HepG2 (cell line): ENCODE results near the gene STK24. TPM values are rescaled to one million over a fixed set of nuclear protein-coding genes. Genes with fewer than 3 reads are reported as not detected.
A peak's percentile ranks its signal among the peaks of the same experiment; 100 is the strongest.

ENCODE experiments used
- ATAC-seq: fragments of 200-7000 bp; cut with Tn5 transposase; 3 replicates; pipeline ENCODE4 v1.9.1; 2020; ENCODE audit warnings: mild to moderate bottlenecking, moderate library complexity
- BruUV-seq: library from RNA; stranded (reverse); fragments of 400-500 nt; replicated peaks from 2 replicates; lab custom pipeline; 2021; lab: Mats Ljungman, UMichigan
- CTCF ChIA-PET: fragments of 300-600 bp; formaldehyde crosslinking; extraction: SDS; loops from one replicate; lab custom pipeline; 2021; ENCODE audit warnings: low total read pairs, inconsistent platforms, low intra/inter-chr PET ratio; lab: Yijun Ruan, JAX
- POLR2A ChIA-PET: fragments of 350-600 bp; sonication (Branson Sonifier 250); formaldehyde crosslinking; loops from one replicate; lab custom pipeline; 2020; ENCODE audit warnings: antibody characterized with exemption, inconsistent platforms; lab: Yijun Ruan, JAX
- DNase-seq: peaks from one replicate; pipeline ENCODE4 v3.0.0-alpha.2; 2015; ENCODE audit warnings: low spot score
- FAIRE-seq: peaks from 3 replicates; lab custom pipeline; 2011; peaks lifted over from hg19 to GRCh38; lab: Jason Lieb, UNC
- H2AFZ ChIP-seq: one replicate; pipeline ENCODE4 v1.6.1; 2011; ENCODE audit warnings: low read length, inconsistent platforms
- H3K27ac ChIP-seq: fragments of 300-600 bp; 3 replicates; pipeline ENCODE4 v1.8.0; 2011; ENCODE audit warnings: mixed run types, mild to moderate bottlenecking, mixed read lengths, low read length, inconsistent platforms; ENCODE audit not compliant: insufficient read depth; ENCODE audit errors: extremely low read length
- H3K27me3 ChIP-seq, 2 experiments: fragments of 200-600 bp in 1 of 2; 2 replicates in 1 of 2; 3 replicates in 1 of 2; pipeline versions ENCODE4 v1.6.0 to v1.8.0; 2011; ENCODE audit warnings: low read length in 2 of 2, mild to moderate bottlenecking in 2 of 2, moderate library complexity in 2 of 2, inconsistent platforms in 1 of 2; ENCODE audit not compliant: insufficient read depth in 2 of 2, control insufficient read depth in 1 of 2
- H3K36me3 ChIP-seq, 2 experiments: fragments of 200-600 bp in 1 of 2; replicated peaks in 1 of 2; 2 replicates in 1 of 2; 3 replicates in 1 of 2; pipeline versions ENCODE4 v1.5.1 to v1.8.0; 2011; ENCODE audit warnings: low read length in 2 of 2, inconsistent platforms in 1 of 2; ENCODE audit not compliant: insufficient read depth in 2 of 2, control insufficient read depth in 1 of 2
- H3K4me1 ChIP-seq: 2 replicates; pipeline ENCODE4 v1.5.1; 2012; ENCODE audit warnings: low read length, inconsistent platforms; ENCODE audit not compliant: insufficient read depth
- H3K4me2 ChIP-seq: 2 replicates; pipeline ENCODE4 v1.6.0; 2011; ENCODE audit warnings: low read depth, low read length, inconsistent platforms
- H3K4me3 ChIP-seq, 3 experiments: fragments of 200-600 bp in 1 of 3; sonication (generic), shearing (Covaris generic) in 1 of 3; replicated peaks in 1 of 3; 2 replicates each; pipeline ENCODE4 v1.5.1; 2011 to 2016; ENCODE audit warnings: low read length in 3 of 3, inconsistent platforms in 2 of 3, low read depth in 2 of 3, mild to moderate bottlenecking in 2 of 3, control low read depth in 1 of 3, mixed read lengths in 1 of 3; ENCODE audit not compliant: insufficient read depth in 1 of 3
- H3K79me2 ChIP-seq: one replicate; pipeline ENCODE4 v1.6.1; 2011; ENCODE audit warnings: low read length, inconsistent platforms; ENCODE audit not compliant: insufficient read depth
- H3K9ac ChIP-seq: 2 replicates; pipeline ENCODE4 v1.6.0; 2011; ENCODE audit warnings: mild to moderate bottlenecking, low read depth, low read length, inconsistent platforms; ENCODE audit not compliant: insufficient read depth
- H3K9me3 ChIP-seq: 2 replicates; pipeline ENCODE4 v1.5.1; 2012; ENCODE audit warnings: mild to moderate bottlenecking, low read length
- H4K20me1 ChIP-seq: 2 replicates; pipeline ENCODE4 v1.6.0; 2011; ENCODE audit warnings: inconsistent platforms, mild to moderate bottlenecking, low read length, moderate library complexity; ENCODE audit not compliant: insufficient read depth
- GABPB1 ChIP-seq: IDR thresholded peaks from 2 replicates; pipeline ENCODE4 v1.6.1; 2016; ENCODE audit warnings: mild to moderate bottlenecking, missing genetic modification reagents, moderate library complexity, missing compliant biosample characterization
- SALL1 ChIP-seq: sonication (generic); formaldehyde crosslinking; IDR thresholded peaks from 2 replicates; pipeline ENCODE4 v1.8.0; 2022; ENCODE audit warnings: mild to moderate bottlenecking, missing genetic modification reagents
- WGBS: methylation state at CpG from one replicate; pipeline ENCODE4 v1.1.6; 2017; ENCODE audit warnings: low lambda C conversion rate; 5-methylcytosine and 5-hydroxymethylcytosine counted together
- in situ Hi-C: cut with HindIII; loops from 2 replicates; pipeline ENCODE4 v1.10.0; 2017; ENCODE audit warnings: low pct_unique_long_range_greater_than_20kb; ENCODE audit not compliant: extremely low pct_ligation_motif_present
- intact Hi-C: fragments of 100-400 bp; cut with micrococcal nuclease; formaldehyde crosslinking; loops from one replicate; pipeline ENCODE4 v1.10.0; 2022; ENCODE audit not compliant: unreplicated experiment
- polyA plus RNA-seq, 8 experiments: library from polyadenylated mRNA; depleted of rRNA in 3 of 8; stranded (reverse) in 7 of 8; unstranded in 1 of 8; fragments of >200 nt; fragmentation: Illumina TruSeq in 4 of 8; extraction: Trizol in 4 of 8; gene quantifications; 2 replicates each; pipeline versions ENCODE4 v1.2.1 to v1.2.3, GENCODE V29; 2011 to 2016; ENCODE audit warnings: low read depth in 4 of 8, missing spikeins in 1 of 8, mixed read lengths in 1 of 8; ENCODE audit not compliant: insufficient read depth in 1 of 8
- total RNA-seq, 5 experiments: library from RNA; depleted of rRNA; stranded (reverse); fragments of >200 nt; fragmentation: Illumina TruSeq; extraction: Trizol; gene quantifications; 2 replicates each; pipeline ENCODE4 v1.2.3, GENCODE V29; 2016; ENCODE audit warnings: low read depth in 1 of 5
- TF ChIP-seq, protein P1 (sequence below): sonication (generic); formaldehyde crosslinking; IDR thresholded peaks from 2 replicates; pipeline ENCODE4 v1.4.0; 2020; ENCODE audit warnings: missing genetic modification reagents
- TF ChIP-seq, protein P2 (sequence below): sonication (generic); formaldehyde crosslinking; IDR thresholded peaks from 2 replicates; pipeline ENCODE4 v1.4.0; 2020; ENCODE audit warnings: missing genetic modification reagents, borderline replicate concordance
- TF ChIP-seq, protein P3 (sequence below): sonication (generic); formaldehyde crosslinking; IDR thresholded peaks from 2 replicates; pipeline ENCODE4 v1.5.1; 2020; ENCODE audit warnings: mild to moderate bottlenecking, missing genetic modification reagents, moderate library complexity
- TF ChIP-seq, protein P4 (sequence below): sonication (generic); formaldehyde crosslinking; conservative IDR thresholded peaks from 2 replicates; pipeline ENCODE4 v1.4.0; 2020; ENCODE audit warnings: missing genetic modification reagents

Gene STK24
- total and polyA plus RNA-seq, 2 of the 13 experiments (the other 11 are each of a cell fraction or from before 2014, with no cell fraction given), result 51.3 to 73.0 TPM

DNA sequence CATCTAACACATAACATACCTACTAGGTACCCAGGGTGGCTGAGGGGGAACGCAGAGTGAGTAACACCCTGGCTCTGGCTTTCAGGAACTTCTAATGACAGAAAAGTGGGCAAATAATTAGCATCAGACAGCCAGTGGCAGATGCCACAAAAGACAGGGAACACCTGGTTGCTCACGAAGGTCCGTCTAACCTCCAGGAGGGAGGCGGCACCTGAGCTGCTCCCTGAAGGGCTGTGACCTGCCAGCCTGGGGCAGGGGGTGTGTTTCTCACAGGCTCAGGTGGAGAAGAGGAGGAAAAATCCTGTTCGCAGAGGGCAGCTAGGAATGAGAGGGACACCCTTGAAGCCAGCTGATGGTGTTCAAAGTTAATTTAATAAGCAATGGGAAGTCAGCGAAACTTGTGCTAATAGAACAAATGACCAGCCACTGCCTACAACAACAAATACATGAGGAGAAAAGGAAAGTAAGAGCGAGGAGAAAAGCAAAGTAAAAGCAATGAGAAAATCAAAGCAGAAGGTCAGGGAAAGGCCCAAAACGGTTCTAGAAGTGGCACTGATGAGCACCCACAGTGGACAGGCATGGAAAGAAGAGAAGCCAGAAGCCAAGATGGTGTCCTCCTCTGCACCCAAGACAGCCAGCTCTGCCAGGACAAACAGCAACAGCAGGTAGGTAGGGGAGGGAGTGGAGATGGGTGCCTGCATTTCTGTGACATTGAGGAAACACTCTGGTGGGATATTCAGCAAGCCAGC is 87.3 kb downstream of the STK24 start:
- CTCF ChIA-PET, result no interaction called here
- H3K27ac ChIP-seq, result peak overlapping the region; percentile 90
- H3K79me2 ChIP-seq, result peaks cover 92% of the 10 kb centered on the region
- TF ChIP-seq, protein P1, sequence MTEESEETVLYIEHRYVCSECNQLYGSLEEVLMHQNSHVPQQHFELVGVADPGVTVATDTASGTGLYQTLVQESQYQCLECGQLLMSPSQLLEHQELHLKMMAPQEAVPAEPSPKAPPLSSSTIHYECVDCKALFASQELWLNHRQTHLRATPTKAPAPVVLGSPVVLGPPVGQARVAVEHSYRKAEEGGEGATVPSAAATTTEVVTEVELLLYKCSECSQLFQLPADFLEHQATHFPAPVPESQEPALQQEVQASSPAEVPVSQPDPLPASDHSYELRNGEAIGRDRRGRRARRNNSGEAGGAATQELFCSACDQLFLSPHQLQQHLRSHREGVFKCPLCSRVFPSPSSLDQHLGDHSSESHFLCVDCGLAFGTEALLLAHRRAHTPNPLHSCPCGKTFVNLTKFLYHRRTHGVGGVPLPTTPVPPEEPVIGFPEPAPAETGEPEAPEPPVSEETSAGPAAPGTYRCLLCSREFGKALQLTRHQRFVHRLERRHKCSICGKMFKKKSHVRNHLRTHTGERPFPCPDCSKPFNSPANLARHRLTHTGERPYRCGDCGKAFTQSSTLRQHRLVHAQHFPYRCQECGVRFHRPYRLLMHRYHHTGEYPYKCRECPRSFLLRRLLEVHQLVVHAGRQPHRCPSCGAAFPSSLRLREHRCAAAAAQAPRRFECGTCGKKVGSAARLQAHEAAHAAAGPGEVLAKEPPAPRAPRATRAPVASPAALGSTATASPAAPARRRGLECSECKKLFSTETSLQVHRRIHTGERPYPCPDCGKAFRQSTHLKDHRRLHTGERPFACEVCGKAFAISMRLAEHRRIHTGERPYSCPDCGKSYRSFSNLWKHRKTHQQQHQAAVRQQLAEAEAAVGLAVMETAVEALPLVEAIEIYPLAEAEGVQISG (CRISPR knock-in tag), result 0 out of 2 replicates have a peak, but pooled peaks have one; percentile 11
- TF ChIP-seq, protein P2, sequence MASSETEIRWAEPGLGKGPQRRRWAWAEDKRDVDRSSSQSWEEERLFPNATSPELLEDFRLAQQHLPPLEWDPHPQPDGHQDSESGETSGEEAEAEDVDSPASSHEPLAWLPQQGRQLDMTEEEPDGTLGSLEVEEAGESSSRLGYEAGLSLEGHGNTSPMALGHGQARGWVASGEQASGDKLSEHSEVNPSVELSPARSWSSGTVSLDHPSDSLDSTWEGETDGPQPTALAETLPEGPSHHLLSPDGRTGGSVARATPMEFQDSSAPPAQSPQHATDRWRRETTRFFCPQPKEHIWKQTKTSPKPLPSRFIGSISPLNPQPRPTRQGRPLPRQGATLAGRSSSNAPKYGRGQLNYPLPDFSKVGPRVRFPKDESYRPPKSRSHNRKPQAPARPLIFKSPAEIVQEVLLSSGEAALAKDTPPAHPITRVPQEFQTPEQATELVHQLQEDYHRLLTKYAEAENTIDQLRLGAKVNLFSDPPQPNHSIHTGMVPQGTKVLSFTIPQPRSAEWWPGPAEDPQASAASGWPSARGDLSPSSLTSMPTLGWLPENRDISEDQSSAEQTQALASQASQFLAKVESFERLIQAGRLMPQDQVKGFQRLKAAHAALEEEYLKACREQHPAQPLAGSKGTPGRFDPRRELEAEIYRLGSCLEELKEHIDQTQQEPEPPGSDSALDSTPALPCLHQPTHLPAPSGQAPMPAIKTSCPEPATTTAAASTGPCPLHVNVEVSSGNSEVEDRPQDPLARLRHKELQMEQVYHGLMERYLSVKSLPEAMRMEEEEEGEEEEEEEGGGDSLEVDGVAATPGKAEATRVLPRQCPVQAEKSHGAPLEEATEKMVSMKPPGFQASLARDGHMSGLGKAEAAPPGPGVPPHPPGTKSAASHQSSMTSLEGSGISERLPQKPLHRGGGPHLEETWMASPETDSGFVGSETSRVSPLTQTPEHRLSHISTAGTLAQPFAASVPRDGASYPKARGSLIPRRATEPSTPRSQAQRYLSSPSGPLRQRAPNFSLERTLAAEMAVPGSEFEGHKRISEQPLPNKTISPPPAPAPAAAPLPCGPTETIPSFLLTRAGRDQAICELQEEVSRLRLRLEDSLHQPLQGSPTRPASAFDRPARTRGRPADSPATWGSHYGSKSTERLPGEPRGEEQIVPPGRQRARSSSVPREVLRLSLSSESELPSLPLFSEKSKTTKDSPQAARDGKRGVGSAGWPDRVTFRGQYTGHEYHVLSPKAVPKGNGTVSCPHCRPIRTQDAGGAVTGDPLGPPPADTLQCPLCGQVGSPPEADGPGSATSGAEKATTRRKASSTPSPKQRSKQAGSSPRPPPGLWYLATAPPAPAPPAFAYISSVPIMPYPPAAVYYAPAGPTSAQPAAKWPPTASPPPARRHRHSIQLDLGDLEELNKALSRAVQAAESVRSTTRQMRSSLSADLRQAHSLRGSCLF (CRISPR knock-in tag), result no peak
- TF ChIP-seq, protein P3, sequence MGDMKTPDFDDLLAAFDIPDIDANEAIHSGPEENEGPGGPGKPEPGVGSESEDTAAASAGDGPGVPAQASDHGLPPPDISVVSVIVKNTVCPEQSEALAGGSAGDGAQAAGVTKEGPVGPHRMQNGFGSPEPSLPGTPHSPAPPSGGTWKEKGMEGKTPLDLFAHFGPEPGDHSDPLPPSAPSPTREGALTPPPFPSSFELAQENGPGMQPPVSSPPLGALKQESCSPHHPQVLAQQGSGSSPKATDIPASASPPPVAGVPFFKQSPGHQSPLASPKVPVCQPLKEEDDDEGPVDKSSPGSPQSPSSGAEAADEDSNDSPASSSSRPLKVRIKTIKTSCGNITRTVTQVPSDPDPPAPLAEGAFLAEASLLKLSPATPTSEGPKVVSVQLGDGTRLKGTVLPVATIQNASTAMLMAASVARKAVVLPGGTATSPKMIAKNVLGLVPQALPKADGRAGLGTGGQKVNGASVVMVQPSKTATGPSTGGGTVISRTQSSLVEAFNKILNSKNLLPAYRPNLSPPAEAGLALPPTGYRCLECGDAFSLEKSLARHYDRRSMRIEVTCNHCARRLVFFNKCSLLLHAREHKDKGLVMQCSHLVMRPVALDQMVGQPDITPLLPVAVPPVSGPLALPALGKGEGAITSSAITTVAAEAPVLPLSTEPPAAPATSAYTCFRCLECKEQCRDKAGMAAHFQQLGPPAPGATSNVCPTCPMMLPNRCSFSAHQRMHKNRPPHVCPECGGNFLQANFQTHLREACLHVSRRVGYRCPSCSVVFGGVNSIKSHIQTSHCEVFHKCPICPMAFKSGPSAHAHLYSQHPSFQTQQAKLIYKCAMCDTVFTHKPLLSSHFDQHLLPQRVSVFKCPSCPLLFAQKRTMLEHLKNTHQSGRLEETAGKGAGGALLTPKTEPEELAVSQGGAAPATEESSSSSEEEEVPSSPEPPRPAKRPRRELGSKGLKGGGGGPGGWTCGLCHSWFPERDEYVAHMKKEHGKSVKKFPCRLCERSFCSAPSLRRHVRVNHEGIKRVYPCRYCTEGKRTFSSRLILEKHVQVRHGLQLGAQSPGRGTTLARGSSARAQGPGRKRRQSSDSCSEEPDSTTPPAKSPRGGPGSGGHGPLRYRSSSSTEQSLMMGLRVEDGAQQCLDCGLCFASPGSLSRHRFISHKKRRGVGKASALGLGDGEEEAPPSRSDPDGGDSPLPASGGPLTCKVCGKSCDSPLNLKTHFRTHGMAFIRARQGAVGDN, result peak; percentile 39
- TF ChIP-seq, protein P4, sequence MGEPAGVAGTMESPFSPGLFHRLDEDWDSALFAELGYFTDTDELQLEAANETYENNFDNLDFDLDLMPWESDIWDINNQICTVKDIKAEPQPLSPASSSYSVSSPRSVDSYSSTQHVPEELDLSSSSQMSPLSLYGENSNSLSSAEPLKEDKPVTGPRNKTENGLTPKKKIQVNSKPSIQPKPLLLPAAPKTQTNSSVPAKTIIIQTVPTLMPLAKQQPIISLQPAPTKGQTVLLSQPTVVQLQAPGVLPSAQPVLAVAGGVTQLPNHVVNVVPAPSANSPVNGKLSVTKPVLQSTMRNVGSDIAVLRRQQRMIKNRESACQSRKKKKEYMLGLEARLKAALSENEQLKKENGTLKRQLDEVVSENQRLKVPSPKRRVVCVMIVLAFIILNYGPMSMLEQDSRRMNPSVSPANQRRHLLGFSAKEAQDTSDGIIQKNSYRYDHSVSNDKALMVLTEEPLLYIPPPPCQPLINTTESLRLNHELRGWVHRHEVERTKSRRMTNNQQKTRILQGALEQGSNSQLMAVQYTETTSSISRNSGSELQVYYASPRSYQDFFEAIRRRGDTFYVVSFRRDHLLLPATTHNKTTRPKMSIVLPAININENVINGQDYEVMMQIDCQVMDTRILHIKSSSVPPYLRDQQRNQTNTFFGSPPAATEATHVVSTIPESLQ (CRISPR knock-in tag), result 0 out of 2 replicates have a peak, but pooled peaks have one; percentile 31
- 0 out of 2 replicates have a peak, but pooled peaks have one; percentile 3 for TF ChIP-seq SALL1 (CRISPR knock-in tag)
- TF ChIP-seq GABPB1 (CRISPR knock-in tag), result no peak

More for the DNA sequence above, 87.3 kb downstream of the STK24 start:
- DNase-seq, result no peak
- no peaks in the 10 kb centered on the region for H3K9me3 ChIP-seq
- peak overlapping the region; percentile 66 for H3K4me2 ChIP-seq
- peak overlapping the region; percentile 64 for H3K9ac ChIP-seq
- peaks cover 2 to 4% of the 10 kb centered on the region in 2 experiments; a peak in 3 of 5 replicates for H3K36me3 ChIP-seq
- no TSS peak for BruUV-seq
- in situ Hi-C loops, result no loop called here
- H3K27me3 ChIP-seq, result no peaks in the 10 kb centered on the region
- WGBS, result 79% methylated on average over 8 of the region's 8 CpGs
- no peak for ATAC-seq
- peaks cover 94% of the 10 kb centered on the region for H3K4me1 ChIP-seq
- H2AFZ ChIP-seq, result no peak overlapping the region
- peak overlapping the region in 1 of 3 experiments; percentile 29; a peak in 1 of 6 replicates for H3K4me3 ChIP-seq
- peaks cover 3% of the 10 kb centered on the region; the same call in 1 of the 2 replicates for H4K20me1 ChIP-seq
- POLR2A ChIA-PET, result interaction anchor here (0.9 to 1.5 kb wide), 2 partner anchors 17 to 88 kb away, joined by 3 to 7 read pairs; partner anchors contain the start of gene STK24
- FAIRE-seq, result no peak
- intact Hi-C loops, result loop anchor here (2.0 kb wide), 1 partner anchor 17 kb away; no protein-coding TSS in a partner anchor
